Measurements from ENCODE around the gene NR4A2.

The NR4A2 gene

GRCh38 chr2:156343940-156344301, 11.4 kb upstream of the NR4A2 start:
- Mint-ChIP-seq H3K4me3 (no peak overlapping the region), H3K27ac (peak overlapping the region; percentile 99), H3K27me3 (no peaks in the 10 kb centered on the region), H3K36me3 (peaks cover 2% of the 10 kb centered on the region), H3K4me1 (peaks cover 16% of the 10 kb centered on the region), H3K9me3 (no peaks in the 10 kb centered on the region)
- ATAC-seq (ENCODE audit: low read depth) (no peak), DNase-seq (ENCODE audit: low spot score in 2 of 2) (no peak)

DNA sequence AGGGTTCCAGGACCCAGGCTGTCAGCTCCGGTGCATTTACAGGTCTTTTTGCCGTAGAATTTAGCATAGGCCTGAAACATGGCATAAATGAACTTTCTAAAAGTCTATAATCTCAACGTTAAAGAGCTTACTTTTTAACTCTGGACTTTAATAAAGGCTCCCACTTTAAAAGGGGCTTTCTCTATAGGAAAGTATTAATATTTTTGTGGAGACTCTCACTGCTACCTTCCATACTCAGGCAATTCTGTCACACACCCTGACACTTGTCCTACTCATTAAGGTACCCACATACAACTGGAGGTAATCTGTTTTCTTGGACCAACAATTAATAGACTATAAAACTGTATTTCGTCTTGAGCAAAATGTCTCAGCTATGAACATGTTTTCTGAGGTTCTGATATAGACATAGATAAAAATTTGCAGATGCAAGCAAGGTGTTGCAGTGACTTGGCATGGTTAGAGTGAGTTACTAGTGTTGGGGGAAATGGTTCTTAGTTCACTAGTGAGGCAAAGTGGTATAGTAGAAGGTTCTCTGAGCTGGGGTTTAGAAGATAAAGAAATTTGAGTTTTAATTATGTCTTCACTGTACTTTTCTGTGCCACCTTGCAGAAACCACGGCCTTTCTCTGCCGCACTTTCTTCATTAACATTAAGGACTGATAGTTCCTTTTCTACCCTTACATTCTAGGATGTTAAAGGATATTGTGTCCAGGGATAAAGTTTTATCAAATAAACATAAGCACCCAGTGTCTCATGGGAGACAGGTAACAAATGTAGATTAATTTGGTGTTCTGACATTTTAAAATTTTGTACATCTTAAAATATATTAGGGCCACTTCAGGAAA, 10.8 kb upstream of the NR4A2 start:
- H3K36me3 Mint-ChIP-seq: peaks cover 2% of the 10 kb centered on the region
- no peak for ATAC-seq (ENCODE audit: low read depth)
- H3K9me3 Mint-ChIP-seq: no peaks in the 10 kb centered on the region
- no peak for DNase-seq (ENCODE audit: low spot score in 2 of 2)
- peak overlapping the region; percentile 99 for H3K27ac Mint-ChIP-seq
- peak overlapping the region; percentile 81 for H3K4me3 Mint-ChIP-seq
- H3K4me1 Mint-ChIP-seq: peaks cover 16% of the 10 kb centered on the region
- no peaks in the 10 kb centered on the region for H3K27me3 Mint-ChIP-seq

DNA sequence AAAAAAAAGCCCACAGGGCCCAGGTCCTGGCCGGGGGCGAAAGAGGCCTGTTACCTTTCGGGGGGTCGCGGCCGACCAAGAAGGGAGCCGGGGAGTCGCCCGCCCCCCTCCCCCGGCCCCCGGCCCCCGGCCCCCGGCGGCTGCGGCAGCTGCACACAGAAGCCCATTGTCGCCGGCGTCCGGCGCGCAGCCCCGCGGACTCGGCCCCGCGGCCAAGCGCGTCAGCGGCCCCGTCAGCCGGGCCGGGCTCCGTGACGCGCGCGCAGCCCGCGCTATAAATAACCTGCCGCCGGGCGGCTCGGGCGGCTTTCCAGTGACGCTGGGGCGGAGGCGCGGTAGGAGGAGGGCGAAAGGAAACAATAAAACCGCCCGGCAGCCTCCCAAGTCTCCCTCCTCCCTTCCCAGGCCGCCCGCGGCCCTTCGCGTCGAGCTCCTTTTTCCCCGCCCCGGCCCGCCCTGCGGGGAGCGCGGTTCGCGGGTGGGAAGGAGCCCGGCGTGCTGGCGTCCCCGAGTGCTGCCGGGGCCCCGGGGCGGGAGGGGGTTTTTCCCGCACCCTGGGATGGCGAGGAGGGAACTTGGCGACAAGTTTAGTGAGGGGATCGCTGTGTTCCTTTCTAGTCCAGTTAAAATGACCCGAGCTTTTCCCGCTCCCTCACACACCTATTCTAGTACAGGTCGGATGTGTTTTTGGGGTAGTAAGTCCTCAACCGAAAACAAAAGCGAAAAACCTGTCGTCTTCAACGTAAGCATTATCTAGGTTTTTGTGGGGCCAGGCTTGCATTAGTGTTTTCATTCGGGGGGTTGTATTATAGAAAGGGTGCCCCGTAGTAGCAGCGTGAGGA, 10.0 kb upstream of the NR4A2 start:
- peak overlapping the region; percentile 91 for H3K4me3 Mint-ChIP-seq

GRCh38 chr2:156341452-156342253, 9.1 kb upstream of the NR4A2 start:
- H3K27ac Mint-ChIP-seq: peak overlapping the region; percentile 99
- H3K9me3 Mint-ChIP-seq: no peaks in the 10 kb centered on the region
- H3K36me3 Mint-ChIP-seq: no peaks in the 10 kb centered on the region
- H3K27me3 Mint-ChIP-seq: no peaks in the 10 kb centered on the region
- peak overlapping the region; percentile 91 for H3K4me3 Mint-ChIP-seq
- ATAC-seq (ENCODE audit: low read depth): peak; percentile 71
- DNase-seq (ENCODE audit: low spot score in 2 of 2): peak; percentile 85 to 89
- peaks cover 11% of the 10 kb centered on the region for H3K4me1 Mint-ChIP-seq

More for the DNA sequence above, 10.0 kb upstream of the NR4A2 start:
- no peaks in the 10 kb centered on the region for H3K27me3 Mint-ChIP-seq
- H3K36me3 Mint-ChIP-seq: no peaks in the 10 kb centered on the region
- H3K27ac Mint-ChIP-seq: peak overlapping the region; percentile 99
- DNase-seq (ENCODE audit: low spot score in 2 of 2) (peak; percentile 89 to 91), ATAC-seq (ENCODE audit: low read depth) (peak; percentile 68)
- H3K4me1 Mint-ChIP-seq: peaks cover 14% of the 10 kb centered on the region
- H3K9me3 Mint-ChIP-seq: no peaks in the 10 kb centered on the region

DNA sequence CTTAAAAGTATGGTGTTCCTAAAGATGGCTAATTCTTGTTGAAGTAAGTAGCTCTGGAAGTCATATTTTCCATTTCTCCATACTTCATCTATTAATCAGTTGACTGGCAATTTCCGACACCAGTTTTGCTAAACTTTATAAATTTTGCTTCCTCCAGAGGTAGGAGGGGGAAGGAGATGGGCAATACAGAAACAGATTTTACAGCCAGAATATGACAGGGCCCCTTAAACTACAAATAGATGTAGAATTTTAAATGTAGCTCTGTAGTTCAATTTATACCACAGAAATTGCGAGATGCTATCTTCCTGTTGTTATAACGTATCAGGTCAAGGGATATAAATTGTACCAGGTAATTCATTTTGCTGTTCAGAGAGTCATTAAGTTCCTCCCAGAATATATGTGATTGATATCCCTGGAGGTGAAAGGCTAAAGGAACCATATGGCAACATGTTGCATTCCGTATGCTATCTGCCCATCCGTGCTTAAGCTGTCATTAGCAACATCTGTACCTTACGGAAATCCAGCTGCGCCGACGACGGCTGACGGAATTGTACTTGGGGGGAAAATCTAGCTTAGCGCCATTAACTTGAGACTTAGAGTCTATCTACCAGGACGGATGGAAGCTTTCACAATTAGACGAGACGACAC, 8.4 kb upstream of the NR4A2 start:
- no peaks in the 10 kb centered on the region for H3K36me3 Mint-ChIP-seq
- ATAC-seq (ENCODE audit: low read depth): no peak
- peak overlapping the region; percentile 99 for H3K27ac Mint-ChIP-seq
- peaks cover 10% of the 10 kb centered on the region for H3K4me1 Mint-ChIP-seq
- no peak for DNase-seq (ENCODE audit: low spot score in 2 of 2)
- no peaks in the 10 kb centered on the region for H3K9me3 Mint-ChIP-seq
- peak overlapping the region; percentile 91 for H3K4me3 Mint-ChIP-seq
- no peaks in the 10 kb centered on the region for H3K27me3 Mint-ChIP-seq

GRCh38 chr2:156340377-156340776, 7.9 kb upstream of the NR4A2 start:
- H3K9me3 Mint-ChIP-seq: no peaks in the 10 kb centered on the region
- peak overlapping the region; percentile 99 for H3K27ac Mint-ChIP-seq

GRCh38 chr2:156339865-156340264, 7.3 kb upstream of the NR4A2 start:
- Mint-ChIP-seq H3K36me3 (no peaks in the 10 kb centered on the region), H3K27ac (peak overlapping the region; percentile 55), H3K4me3 (no peak overlapping the region), H3K4me1 (peaks cover 16% of the 10 kb centered on the region), H3K9me3 (no peaks in the 10 kb centered on the region), H3K27me3 (no peaks in the 10 kb centered on the region)
- DNase-seq (ENCODE audit: low spot score in 2 of 2) (no peak), ATAC-seq (ENCODE audit: low read depth) (no peak)

More at GRCh38 chr2:156340377-156340776, 7.9 kb upstream of the NR4A2 start:
- H3K27me3 Mint-ChIP-seq: no peaks in the 10 kb centered on the region
- DNase-seq (ENCODE audit: low spot score in 2 of 2) (no peak), ATAC-seq (ENCODE audit: low read depth) (no peak)
- H3K36me3 Mint-ChIP-seq: no peaks in the 10 kb centered on the region
- H3K4me1 Mint-ChIP-seq: peaks cover 14% of the 10 kb centered on the region
- H3K4me3 Mint-ChIP-seq: peak overlapping the region; percentile 91

GRCh38 chr2:156339110-156339847, 6.8 kb upstream of the NR4A2 start:
- Mint-ChIP-seq H3K36me3 (no peaks in the 10 kb centered on the region), H3K9me3 (no peaks in the 10 kb centered on the region), H3K27ac (peak overlapping the region; percentile 55), H3K27me3 (no peaks in the 10 kb centered on the region), H3K4me3 (no peak overlapping the region), H3K4me1 (peaks cover 16% of the 10 kb centered on the region)
- ATAC-seq (ENCODE audit: low read depth) (no peak), DNase-seq (ENCODE audit: low spot score in 2 of 2) (no peak)

DNA sequence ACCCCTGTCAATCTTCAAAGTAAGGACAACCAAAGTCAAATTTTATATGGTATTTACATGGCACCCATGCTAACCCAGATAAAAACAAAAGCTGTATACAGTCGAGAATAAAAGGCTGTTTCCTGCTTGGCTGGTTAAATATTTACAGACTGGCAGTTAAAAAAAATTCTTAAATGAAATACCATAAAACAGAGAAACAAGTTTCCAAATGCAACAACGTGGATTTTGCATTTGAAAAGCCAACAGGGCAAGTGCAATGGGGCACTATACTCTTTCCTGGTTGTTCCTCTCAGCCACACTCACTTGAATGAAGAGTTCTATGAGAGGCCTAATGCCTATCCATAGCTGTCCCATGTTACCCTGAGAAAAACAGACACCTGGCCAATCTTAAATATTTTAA, 6.1 kb upstream of the NR4A2 start:
- H3K27me3 Mint-ChIP-seq: no peaks in the 10 kb centered on the region
- H3K36me3 Mint-ChIP-seq: no peaks in the 10 kb centered on the region
- ATAC-seq (ENCODE audit: low read depth) (no peak), DNase-seq (ENCODE audit: low spot score in 2 of 2) (no peak)
- no peak overlapping the region for H3K4me3 Mint-ChIP-seq
- peaks cover 16% of the 10 kb centered on the region for H3K4me1 Mint-ChIP-seq
- no peak overlapping the region for H3K27ac Mint-ChIP-seq
- no peaks in the 10 kb centered on the region for H3K9me3 Mint-ChIP-seq

GRCh38 chr2:156334496-156335478, 2.3 kb upstream of the NR4A2 start:
- peaks cover 19% of the 10 kb centered on the region for H3K4me1 Mint-ChIP-seq

GRCh38 chr2:156333951-156334495, 1.5 kb upstream of the NR4A2 start:
- ATAC-seq (ENCODE audit: low read depth): peak; percentile 29
- Mint-ChIP-seq H3K27ac (peak overlapping the region; percentile 99), H3K4me1 (peaks cover 20% of the 10 kb centered on the region), H3K4me3 (peak overlapping the region; percentile 93), H3K27me3 (peaks cover 8% of the 10 kb centered on the region), H3K9me3 (no peaks in the 10 kb centered on the region), H3K36me3 (no peaks in the 10 kb centered on the region)
- DNase-seq (ENCODE audit: low spot score in 2 of 2): peak; percentile 78 to 80

More at GRCh38 chr2:156334496-156335478, 2.3 kb upstream of the NR4A2 start:
- ATAC-seq (ENCODE audit: low read depth) (peak; percentile 22), DNase-seq (ENCODE audit: low spot score in 2 of 2) (no peak)
- peaks cover 4% of the 10 kb centered on the region for H3K27me3 Mint-ChIP-seq
- H3K27ac Mint-ChIP-seq: peak overlapping the region; percentile 99
- no peaks in the 10 kb centered on the region for H3K36me3 Mint-ChIP-seq
- H3K9me3 Mint-ChIP-seq: no peaks in the 10 kb centered on the region
- H3K4me3 Mint-ChIP-seq: peak overlapping the region; percentile 93
